HG02759 (cell line): ENCODE data around the gene LONRF2.

Experiments used
- ATAC-seq: cut with Tn5 transposase; IDR thresholded peaks from one replicate; pipeline ENCODE4 v1.9.1; 2021; ENCODE audit warnings: mild to moderate bottlenecking, moderate library complexity; ENCODE audit not compliant: unreplicated experiment

Gene LONRF2

DNA sequence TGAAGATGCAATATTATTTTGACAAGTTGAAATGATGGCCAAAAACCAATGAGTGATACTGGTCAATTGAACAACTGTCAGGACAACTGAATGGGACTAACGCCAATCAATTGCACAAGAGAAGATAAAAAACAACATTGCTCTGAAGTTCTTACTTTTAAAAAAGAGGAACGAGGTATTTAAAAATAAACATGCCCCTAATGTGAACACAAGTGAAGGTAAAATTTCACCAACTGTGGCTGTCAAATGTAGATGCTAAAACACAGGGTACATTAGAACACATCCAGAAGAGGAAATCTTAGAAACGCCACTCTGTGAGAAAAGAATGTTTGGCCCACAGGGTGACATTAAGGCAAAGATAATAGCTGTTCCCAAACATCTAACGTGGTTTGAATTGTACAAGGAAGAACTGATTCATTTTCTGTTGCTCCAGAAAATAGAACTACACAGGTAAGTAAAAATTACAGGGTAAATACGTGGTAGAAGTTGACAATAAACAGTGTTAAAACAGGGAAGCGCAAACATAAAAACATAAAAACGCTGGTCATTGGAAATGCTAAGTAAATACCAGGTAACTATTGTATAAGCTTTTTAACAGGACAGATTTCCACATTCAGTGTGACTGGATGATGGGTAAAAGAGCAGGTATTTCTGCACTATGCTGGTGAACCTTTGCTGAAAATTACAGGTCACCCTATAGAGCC is 20.3 kb downstream of the LONRF2 start:
- ATAC-seq, result no peak

DNA sequence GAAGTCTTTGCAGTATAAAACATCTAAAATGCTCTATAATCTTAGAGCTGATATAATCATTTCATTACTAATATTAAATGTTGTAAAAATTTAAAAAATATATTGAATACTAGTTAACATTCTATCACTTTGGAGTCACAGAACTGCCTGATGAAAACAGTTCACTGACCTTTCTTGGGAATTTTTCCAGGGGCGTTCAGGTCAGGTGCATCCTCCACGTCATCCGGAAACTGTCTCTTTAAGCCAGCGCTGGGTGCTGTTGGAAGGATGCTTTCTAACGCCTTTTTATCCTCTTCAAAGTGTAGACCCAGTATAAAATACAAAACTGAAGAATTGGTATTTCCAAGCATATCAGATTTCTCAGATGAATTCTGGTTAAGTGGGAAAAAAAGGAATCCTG is 22.8 kb downstream of the LONRF2 start:
- no peak for ATAC-seq

- no peak for ATAC-seq
Observed at GRCh38 chr2:100297511-100297910, 24.8 kb downstream of the LONRF2 start.

GRCh38 chr2:100294162-100294497 is 28.2 kb downstream of the LONRF2 start:
- ATAC-seq, result no peak

DNA sequence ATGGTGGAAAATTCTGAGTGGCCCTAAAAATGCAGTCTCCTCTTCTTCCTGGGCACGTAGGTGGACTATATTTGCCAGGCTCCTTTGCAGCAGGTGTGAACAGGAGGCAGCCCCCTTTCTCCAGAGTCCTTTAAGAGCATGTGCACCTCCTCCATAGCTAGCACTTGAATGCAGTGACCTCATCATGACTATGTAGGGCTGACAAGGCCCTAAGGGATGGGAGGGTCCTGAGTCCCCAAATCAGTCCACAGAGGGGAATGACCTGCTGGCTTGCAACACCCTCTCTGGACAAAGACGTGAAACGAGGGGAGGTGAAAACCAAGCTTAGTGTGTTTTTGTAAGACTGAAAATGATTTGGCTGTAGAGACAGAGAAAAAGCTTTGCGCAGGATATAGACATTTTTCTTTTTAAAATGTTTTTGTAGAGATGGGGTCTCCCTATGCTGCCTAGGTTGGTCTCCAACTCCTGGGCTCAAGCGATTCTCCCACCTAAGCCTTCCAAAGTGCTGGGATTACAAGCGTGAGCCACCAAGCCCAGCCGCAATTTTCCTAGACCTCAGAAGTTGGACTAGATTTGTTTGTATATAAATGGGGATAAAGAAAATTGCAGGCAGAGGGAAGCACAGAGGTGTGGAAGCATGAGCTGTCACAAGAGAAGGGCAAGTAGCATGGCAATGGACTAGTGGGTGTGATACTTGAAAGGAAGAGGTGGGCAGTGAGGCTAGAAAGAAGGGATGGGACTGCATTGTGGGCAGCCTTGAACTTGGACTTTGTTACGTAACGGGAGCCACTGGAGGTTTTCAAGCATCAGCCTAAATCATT is 28.8 kb downstream of the LONRF2 start:
- no peak for ATAC-seq

- ATAC-seq, result no peak
Observed at GRCh38 chr2:100292022-100292580, 30.2 kb downstream of the LONRF2 start.

DNA sequence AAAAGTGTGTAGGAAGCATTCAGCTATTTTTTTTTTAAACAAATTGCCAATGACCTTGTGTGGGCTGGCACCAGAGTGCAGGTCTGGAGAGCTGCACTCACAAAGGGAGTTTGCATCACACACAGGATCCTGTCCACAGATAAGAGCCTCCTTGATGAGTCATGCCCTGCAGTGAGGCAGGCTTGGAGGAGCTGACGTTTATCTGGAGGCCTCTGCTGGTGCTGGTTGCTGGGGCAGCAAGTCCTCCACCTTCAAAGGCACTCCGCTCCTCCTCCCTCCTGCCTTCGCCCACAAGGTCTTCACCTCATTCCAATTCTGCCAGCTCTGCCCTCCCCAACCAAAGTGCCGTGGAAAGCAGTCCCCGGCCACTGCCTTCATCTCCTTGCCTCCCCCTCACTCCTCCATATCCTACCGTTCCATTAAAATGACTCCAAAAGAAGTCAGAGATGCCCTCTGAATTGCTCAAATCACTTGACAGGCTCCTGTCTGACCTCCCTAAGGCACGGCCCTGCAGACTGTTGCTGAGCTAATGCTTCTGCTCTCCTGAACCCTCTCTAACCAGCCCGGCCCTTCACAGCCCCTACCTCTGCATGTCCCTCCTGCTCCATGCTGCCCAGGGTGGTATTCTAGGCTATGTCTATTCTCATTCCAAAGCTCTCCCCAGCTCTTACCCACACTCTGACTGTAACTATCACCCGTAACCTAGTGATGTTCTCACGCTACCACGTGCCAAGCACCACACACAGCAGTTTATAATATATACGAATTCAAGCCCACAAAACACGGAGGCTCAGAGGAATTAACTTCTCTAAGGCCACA is 30.9 kb downstream of the LONRF2 start:
- ATAC-seq, result no peak

- no peak for ATAC-seq
Observed at GRCh38 chr2:100290718-100291151, 31.6 kb downstream of the LONRF2 start.

DNA sequence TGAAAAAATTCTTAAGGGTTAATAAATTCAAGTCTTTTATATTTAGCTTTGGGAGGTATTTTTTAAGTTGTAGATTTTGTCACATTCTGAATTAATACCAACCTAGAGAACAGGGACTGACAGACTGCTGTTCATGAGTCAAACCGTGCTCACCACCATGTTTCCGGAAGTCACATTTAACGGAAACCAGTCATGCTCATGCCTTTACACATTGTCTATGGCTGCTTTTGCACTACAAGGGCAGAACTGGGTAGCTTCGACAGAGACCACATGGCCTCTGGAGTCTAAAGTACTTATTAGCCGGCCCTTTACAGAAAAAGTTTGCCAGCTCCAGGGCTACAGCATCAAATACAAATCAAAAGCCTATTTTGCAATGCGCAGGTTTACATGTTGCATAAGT is 33.3 kb downstream of the LONRF2 start:
- no peak for ATAC-seq

DNA sequence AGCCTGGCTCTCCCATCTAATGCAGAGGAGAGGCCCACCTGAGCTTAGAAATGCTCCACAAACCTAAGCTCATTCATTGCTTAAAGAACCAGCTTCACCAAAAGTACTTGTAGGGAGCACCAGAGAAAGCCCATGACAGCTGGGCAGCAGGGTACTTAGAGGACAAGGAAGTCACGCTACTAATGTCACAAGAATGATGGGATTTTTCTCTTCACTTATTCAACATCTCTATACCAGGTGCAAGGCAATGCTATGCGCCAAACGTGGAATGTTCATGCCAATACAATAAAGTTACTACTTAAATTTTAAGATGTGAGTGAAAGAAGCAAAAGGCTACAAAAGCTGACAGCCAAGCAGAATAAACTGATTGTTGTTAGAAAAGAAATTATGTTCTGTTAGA is 36.0 kb downstream of the LONRF2 start:
- no peak for ATAC-seq

GRCh38 chr2:100285691-100286090 is 36.6 kb downstream of the LONRF2 start:
- ATAC-seq, result no peak

DNA sequence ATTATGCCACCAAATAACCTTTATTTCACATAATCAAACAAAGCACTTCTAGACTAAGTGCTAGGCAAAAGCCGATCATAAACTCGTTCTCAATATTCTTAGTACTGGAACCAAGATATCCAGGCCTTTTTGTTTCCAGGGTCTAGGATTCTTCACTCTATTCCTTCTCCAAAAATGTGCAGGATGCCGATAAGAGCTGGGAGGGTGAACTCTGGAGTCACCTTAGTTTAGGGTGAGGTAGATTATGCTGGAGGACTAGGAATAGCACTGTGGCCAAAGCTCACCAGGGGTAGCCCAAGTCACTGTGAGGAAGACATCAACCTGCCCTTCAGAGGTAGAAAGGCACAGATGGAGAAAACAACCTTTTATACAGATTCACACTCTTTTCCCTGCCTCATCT is 37.3 kb downstream of the LONRF2 start:
- no peak for ATAC-seq

GRCh38 chr2:100283724-100284501 is 38.4 kb downstream of the LONRF2 start:
- ATAC-seq, result no peak

DNA sequence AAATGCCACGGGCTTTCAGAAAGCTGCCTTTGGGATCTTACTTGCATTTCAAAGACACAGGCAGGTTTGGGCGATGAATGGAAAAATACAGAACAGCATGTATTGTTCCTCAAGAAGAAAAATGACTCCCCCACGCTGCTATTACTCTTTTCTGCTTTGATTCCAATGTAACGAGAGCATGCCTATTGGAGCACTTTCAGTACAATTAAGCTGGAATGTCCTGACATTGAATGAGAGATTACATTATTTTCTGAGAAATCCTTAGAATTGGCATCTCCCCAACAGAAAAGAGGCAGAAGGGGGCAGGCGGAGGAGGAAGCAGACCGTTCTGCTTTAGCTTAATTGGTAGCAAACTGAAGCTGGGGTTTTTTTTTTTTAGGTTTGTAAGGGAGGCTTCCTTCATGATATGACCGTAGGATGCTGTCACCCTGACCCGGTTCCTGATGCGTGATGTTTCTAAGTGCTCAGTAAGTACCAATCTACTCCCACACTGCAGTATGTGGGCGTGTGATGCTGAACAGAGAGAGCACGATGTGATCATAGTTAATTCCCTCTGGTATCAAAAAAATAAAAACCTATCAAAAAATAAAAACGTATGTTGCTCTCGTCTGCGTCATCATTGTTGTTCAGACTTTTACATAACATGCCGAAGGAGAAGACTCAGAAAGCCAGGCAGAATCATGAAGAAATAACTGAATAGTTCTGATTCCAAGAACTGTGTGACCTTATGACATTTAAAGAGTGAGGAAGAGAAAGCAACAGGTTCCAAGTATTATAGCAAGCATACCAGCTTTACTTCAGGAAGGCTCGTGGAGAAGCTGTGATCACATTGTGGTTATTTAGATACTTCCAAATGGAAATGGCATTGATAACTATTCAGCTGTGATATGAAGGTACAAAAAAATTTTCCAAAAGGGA is 40.5 kb downstream of the LONRF2 start:
- no peak for ATAC-seq

GRCh38 chr2:100279586-100280534 is 42.4 kb downstream of the LONRF2 start:
- ATAC-seq, result no peak

- no peak for ATAC-seq
Observed at GRCh38 chr2:100278986-100279385, 43.3 kb downstream of the LONRF2 start.

GRCh38 chr2:100278501-100278900 is 43.8 kb downstream of the LONRF2 start:
- no peak for ATAC-seq

DNA sequence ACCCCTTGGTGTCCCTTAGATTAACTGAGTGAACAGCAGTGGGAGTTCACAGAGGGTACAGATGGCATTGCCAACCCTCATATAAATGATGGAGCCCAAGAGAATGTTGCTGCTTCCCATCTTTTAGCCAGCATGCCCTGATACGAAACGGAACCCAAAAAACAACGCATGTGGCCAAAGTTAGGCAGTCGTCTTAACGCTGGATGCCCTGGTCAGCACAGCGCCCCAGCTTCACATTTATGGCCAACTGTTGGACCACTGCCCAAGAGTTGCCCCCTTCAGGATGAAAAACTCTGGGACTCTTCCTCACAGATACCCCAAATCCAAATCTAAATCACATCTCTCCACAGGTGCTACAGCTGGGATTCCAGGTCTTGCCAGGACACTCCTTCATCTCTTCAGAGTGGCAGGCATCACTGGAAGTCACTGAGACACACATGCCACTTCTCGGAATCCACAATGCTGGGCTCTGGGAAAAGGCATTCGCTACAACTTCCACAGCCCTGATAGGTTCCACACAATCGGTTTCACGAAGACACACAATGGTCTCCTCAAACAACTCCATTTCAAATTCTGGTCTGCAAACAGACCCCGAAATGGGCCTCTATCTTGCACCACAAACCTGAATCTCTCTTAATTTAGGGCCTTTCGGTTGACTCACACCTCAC is 44.6 kb downstream of the LONRF2 start:
- ATAC-seq, result no peak
